GM23338 (cell line): ENCODE data around the gene OTP.
A peak's percentile ranks its signal among the peaks of the same experiment; 100 is the strongest.

Experiments
- CTCF ChIP-seq, 2 experiments: fragments of 200-600 bp in 1 of 2; sonication (generic) in 1 of 2; conservative IDR thresholded peaks; 2 replicates each; pipeline versions ENCODE4 v1.5.1 to v1.6.1; 2016 to 2017; ENCODE audit warnings: antibody characterized with exemption in 2 of 2, low read depth in 2 of 2, mild to moderate bottlenecking in 2 of 2, moderate library complexity in 1 of 2
- EZH2 ChIP-seq: fragments of 200-600 bp; sonication (generic); IDR thresholded peaks from one replicate; pipeline ENCODE4 v1.8.0; 2017; ENCODE audit warnings: antibody characterized with exemption, mild to moderate bottlenecking, low read depth; ENCODE audit not compliant: unreplicated experiment
- EZH2phosphoT487 ChIP-seq: fragments of 200-600 bp; sonication (generic); IDR thresholded peaks from one replicate; pipeline ENCODE4 v1.8.1; 2018; ENCODE audit warnings: antibody characterized with exemption; ENCODE audit not compliant: unreplicated experiment
- NANOG ChIP-seq: IDR thresholded peaks from 2 replicates; pipeline ENCODE4 v1.6.1; 2016; ENCODE audit warnings: antibody characterized with exemption, borderline replicate concordance
- POLR2AphosphoS5 ChIP-seq: IDR thresholded peaks from 2 replicates; pipeline ENCODE4 v1.6.1; 2016; ENCODE audit warnings: antibody characterized with exemption, low read depth
- ZNF114 ChIP-seq: fragments of 250-450 bp; sonication (Bioruptor Pico); IDR thresholded peaks from 2 replicates; pipeline ENCODE4 v1.5.0; 2020; ENCODE audit warnings: mild to moderate bottlenecking, moderate library complexity

- peak; percentile 87 for TF ChIP-seq EZH2phosphoT487
- TF ChIP-seq CTCF (conservative IDR thresholded peaks at IDR 0.05; ENCODE audit: low read depth in 2 of 2), result no peak
- peak; percentile 97 for TF ChIP-seq EZH2
- TF ChIP-seq NANOG, result no peak
- no peak for TF ChIP-seq POLR2AphosphoS5
- no peak for TF ChIP-seq ZNF114
Observed at GRCh38 chr5:77640589-77641396, 2.3 kb upstream of the OTP start.
